Glomerular endothelial cell (primary cell): Measurements from ENCODE around the gene CCKAR. TPM values are rescaled to one million over a fixed set of nuclear protein-coding genes. Genes with fewer than 3 reads are reported as not detected.

Experiments used
- DNase-seq: peaks from one replicate; pipeline ENCODE4 v3.0.0-alpha.2; 2011; ENCODE audit warnings: low read depth, low spot score; ENCODE audit errors: extremely low read depth
- total RNA-seq: library from RNA; depleted of rRNA; stranded (reverse); fragments of >200 nt; gene quantifications from 2 replicates; pipeline ENCODE4 v1.2.3, GENCODE V29; 2015

The CCKAR gene
- total RNA-seq, 1 donor from 2014 or later = not detected

GRCh38 chr4:26491449-26492170 is 1.3 kb upstream of the CCKAR start:
- no peak for DNase-seq

- DNase-seq = no peak
Measured at GRCh38 chr4:26490960-26491284, 638 bp upstream of the CCKAR start.

GRCh38 chr4:26489101-26489985 is 941 bp downstream of the CCKAR start:
- DNase-seq = no peak

GRCh38 chr4:26485684-26486083 is 4.6 kb downstream of the CCKAR start:
- no peak for DNase-seq

GRCh38 chr4:26484516-26484915 is 5.8 kb downstream of the CCKAR start:
- DNase-seq = no peak

GRCh38 chr4:26484032-26484515 is 6.2 kb downstream of the CCKAR start:
- no peak for DNase-seq

- no peak for DNase-seq
Measured at GRCh38 chr4:26482508-26483462, 7.5 kb downstream of the CCKAR start.

- no peak for DNase-seq
Measured at GRCh38 chr4:26478330-26478729, 12.0 kb downstream of the CCKAR start.

- DNase-seq = no peak
Measured at GRCh38 chr4:26476545-26476944, 13.7 kb downstream of the CCKAR start.

GRCh38 chr4:26475716-26476115 is 14.6 kb downstream of the CCKAR start:
- no peak for DNase-seq

GRCh38 chr4:26474551-26474950 is 15.7 kb downstream of the CCKAR start:
- DNase-seq = no peak

GRCh38 chr4:26473893-26474292 is 16.4 kb downstream of the CCKAR start:
- DNase-seq = no peak

GRCh38 chr4:26471890-26472289 is 18.4 kb downstream of the CCKAR start:
- DNase-seq = no peak

GRCh38 chr4:26468977-26469376 is 21.3 kb downstream of the CCKAR start:
- no peak for DNase-seq

GRCh38 chr4:26468283-26468949 is 21.9 kb downstream of the CCKAR start:
- no peak for DNase-seq

- DNase-seq = no peak
Measured at GRCh38 chr4:26467724-26468123, 22.6 kb downstream of the CCKAR start.

- no peak for DNase-seq
Measured at GRCh38 chr4:26466578-26467270, 23.6 kb downstream of the CCKAR start.

- no peak for DNase-seq
Measured at GRCh38 chr4:26464420-26465095, 25.7 kb downstream of the CCKAR start.

- DNase-seq = no peak
Measured at GRCh38 chr4:26463386-26463785, 26.9 kb downstream of the CCKAR start.
